ENCODE results near the gene THOP1.

- TF ChIP-seq CTCF (IDR thresholded peaks at IDR 0.05) = no peak
- TF ChIP-seq EZH2 (IDR thresholded peaks at IDR 0.05) = no peak
These were observed 11.1 kb upstream of the THOP1 start for GRCh38 chr19:2774083-2774679.

All from neural progenitor cell (in vitro differentiated cells).